ENCODE results near the gene SSTR5. TPM values are rescaled to one million over a fixed set of nuclear protein-coding genes. Genes with fewer than 3 reads are reported as not detected.

The SSTR5 gene
- total RNA-seq, 1 donor from 2014 or later, result not detected

- DNase-seq, result no peak
These were observed 34.1 kb downstream of the SSTR5 start for GRCh38 chr16:1106659-1107058.

DNA sequence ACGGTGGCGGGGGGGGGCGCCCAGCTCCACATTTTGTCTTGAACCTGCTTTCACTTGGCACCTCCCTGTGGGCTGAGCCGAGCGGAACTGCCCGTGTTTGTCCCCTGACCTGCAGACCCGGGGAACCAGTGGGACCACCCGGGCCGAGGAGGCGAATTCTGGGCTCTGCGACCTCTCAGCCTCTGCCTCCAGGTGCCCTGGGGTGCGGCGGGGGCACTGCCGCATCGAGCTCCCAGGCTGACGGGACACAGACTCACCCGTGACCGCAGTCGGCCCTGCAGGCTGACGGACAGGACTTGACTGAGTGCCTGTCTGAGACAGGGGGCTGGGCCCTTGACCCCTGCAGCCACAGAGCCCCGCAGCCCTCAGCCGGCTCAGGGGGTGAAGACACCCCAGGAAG is 34.6 kb downstream of the SSTR5 start:
- DNase-seq, result no peak

DNA sequence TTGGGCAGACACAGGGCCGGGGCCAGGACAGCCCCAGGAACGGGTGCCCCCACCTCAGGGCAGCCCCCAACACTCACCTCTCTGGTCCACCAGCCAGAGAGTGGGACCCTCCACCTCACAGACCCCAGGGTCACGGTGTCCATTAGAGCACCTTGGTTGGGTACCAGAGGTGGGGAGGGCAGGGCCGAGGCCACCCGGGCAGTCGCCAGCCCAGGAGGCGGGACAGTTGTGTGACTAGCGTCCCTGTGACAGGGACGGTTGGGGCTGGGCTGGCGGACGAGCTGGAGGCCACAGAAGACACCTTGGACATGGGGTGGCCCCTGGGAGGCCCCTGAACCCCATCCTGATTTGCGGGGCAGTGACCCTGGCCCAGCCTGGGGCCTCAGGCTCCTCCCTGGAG is 35.2 kb downstream of the SSTR5 start:
- DNase-seq, result no peak

DNA sequence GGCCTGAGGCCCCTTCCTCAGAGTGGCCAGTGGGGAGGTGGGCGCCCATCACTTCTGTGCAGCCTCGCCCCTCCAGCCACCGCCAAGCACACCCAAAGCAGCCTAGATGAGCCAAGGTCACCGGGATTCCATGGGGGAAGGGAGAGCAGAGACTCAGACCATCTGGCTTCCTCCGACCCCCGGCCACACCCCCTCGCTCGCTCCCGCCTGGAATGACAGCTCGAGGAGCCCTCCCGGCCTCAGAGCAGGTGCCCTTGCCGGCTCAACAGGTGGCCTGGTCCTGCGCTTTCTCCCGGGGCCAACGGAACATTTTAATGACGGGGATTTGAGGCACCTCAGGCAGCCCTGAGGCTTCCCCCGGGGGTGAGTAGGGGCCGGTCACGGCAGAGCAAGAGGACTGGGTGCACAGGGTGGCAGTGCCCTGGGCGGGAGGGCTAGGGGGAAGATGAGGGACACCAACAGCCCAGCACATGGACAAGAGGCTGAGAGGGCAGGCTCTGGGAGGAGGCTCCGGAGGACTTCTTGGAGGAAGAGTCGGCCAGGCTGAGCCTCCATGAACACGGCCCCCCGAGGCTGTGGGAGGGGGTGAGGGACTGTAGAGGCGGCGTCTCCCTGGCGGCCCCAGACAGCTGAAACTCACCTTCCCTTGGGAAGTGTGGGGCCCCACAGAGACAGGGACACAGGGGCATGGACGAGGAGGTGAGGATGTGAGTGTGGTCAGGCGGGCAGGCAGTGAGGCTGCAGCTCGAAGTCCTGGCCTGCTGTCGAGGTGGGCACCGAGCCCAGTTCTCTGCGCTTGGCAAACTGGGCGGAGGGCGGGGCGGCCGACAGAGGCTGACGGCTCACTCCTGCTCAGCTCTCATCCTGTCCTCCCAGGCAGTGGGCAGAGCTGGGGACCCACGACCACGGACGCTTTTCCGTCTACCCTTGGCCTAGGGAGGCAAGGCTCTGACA is 36.0 kb downstream of the SSTR5 start:
- no peak for DNase-seq

DNA sequence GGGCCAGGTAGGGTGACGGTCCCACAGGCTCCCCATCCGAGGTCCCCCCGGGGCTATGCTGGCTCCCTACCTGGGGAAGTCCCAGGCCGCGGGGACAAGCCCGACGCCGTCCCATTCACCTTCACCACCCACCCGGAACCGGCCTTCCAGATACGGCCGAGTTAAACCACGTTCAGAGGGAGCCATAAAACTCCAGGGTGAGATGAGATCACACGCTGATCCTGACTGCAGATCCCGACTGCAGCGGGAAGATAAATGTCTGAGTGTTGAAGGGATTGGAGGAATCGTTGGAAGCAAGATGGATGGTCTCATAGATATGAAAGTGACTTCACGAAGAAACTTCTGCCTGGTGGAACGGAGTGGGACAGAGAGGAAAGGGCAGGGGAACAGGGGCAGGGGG is 37.1 kb downstream of the SSTR5 start:
- DNase-seq, result no peak

DNA sequence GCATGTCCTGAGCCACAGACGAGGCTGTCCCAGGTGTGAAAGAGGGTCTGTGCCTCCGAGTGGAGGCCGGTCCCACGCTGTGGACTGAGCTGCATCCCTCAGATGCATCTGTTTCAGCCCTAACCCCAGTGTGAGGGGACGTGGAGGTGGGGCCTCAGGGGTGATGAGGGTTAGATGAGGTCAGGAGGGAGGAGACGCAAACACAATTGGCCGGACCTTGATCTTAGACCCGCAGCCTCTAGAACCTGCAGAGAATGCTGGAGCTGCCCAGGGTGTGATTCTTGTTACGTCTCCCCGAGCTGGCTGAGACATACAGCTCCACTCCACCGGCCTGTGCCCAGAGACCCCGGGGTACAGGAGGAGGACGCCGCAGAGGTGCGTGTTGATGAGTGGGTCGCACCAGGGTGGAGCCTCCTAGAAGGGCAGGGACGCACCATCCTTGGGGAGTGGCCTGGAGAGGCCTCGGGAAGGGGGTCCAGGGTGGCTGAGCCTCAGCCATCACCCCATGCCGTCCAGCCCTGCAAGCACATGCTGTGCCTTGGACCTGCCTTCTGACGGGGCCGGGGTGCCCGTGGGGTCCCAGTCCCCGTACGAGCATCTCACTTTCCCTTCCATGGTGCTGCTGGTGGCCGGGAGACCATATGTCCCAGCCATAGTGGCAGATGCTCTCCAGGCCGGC is 40.1 kb downstream of the SSTR5 start:
- DNase-seq, result no peak

GRCh38 chr16:1113489-1113888 is 40.9 kb downstream of the SSTR5 start:
- DNase-seq, result no peak

DNA sequence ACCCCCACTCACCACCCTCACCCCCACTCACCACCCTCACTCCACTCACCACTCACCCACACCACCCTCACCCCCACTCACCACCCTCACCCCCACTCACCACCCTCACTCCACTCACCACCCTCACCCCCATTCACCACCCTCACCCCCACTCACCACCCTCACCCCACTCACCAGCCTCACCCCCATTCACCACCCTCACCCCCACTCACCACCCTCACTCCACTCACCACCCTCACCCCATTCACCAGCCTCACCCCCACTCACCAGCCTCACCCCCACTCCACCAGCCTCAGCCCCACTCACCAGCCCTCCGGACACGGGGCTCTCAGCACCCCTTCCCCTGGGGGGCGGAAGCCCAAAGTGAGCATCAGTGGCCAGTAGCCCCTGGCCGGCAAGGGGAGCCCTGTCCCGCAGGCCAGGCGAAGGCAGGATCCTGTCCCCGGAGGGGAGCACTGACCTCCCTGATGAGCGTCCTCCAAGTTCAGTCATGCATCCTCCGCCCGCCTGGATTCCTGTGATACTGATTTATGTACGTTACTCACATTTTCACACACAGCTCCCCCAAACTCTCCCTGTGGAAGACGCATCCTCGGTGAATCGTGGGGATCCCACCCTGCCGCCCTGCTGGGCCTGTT is 41.5 kb downstream of the SSTR5 start:
- no peak for DNase-seq

DNA sequence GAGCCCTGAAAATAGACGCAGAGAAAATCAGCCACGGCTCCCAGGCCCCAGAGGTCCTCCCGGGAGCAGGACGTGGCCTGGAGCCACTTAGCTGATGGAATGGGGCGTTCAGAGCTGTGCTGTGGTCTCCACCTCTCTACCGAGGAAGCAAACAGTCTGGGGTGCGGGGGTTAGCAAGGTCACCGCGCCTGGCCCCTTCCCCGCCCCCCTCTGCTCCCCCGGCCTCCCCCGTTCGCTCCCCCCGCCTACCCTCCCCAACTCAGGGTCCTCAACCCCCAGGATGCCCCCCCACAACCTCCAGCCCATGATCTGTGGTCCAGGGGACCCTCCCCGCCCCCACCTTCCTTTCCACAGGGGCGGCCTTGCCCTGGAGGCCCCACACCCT is 44.1 kb downstream of the SSTR5 start:
- no peak for DNase-seq

GRCh38 chr16:1117176-1117900 is 44.8 kb downstream of the SSTR5 start:
- no peak for DNase-seq

- DNase-seq, result no peak
These were observed 45.4 kb downstream of the SSTR5 start for GRCh38 chr16:1117926-1118325.

DNA sequence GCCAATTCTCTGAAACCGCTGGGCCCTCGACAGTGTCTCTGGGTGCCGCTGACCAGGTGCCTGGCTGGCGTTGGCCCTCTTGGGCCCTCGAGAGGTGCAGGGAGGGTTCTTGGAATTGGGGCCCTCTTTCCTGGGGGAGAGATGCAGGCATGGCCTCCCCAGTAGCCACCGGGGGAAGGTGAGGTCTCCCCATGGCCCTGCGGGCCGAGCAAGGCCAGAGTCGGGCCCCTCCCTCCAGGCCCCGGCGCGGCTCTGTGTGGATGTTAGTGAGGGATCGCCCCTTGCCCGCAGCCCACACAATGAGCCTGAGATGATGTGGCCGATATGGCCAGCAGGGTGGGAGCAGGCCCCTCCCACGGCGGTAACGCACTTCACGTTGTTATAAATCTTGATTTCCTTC is 46.6 kb downstream of the SSTR5 start:
- no peak for DNase-seq

DNA sequence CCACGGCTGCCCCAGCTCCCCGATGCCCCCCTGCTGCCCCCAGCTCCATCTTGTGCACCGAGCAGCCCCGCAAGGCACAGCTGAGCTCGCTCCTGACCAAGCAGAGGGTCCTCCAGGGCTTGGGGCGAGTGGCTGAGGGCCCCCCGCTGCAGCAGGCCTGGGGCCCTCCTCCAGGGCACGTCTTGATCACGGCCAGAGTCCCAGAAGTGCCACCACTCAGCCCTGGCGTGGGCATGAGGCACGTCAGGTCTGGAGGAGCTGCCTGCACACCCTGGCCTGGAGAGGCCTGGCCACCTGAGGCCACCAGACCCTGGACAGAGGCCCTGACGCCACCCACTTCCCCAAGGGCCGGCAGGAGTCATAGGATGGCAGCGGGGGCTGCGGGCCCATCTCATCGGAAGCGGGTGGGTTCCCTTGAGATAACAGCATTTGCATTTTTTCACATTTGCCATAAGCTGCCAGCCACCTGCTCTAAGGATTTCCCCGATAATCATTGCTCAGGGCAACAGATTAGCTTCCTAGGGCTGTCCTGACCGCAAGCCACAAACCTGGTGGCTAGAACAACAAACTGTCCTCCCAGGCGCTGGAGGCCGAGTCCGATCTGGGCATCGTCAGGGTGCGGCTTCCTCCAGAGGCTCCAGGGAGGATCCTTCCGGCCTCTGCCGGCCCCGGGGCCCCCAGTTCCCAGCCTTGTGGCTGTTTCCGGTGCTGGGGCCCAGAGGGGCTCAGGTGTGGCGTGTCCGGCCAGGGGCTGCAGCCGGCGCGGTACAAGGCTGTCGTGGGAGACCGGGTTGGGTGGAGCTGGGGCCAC is 47.4 kb downstream of the SSTR5 start:
- DNase-seq, result no peak

DNA sequence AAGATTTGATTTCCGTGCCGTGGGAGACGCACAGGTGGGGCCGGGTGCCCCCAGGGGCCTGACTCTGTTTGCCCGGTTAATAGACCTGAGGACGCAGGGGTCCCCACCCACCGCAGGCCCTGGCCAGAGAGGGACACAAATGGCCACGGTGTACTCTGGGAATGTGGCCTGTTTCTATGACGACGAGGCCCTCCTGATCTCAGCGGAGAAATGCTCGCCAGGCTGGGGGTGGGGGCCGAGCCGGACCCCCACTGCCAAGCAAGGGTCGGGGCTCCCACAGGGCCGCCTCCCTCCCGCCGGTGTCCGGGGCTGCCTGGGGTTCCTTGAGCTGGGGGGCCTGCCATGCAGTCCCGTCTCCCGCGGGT is 48.0 kb downstream of the SSTR5 start:
- no peak for DNase-seq

DNA sequence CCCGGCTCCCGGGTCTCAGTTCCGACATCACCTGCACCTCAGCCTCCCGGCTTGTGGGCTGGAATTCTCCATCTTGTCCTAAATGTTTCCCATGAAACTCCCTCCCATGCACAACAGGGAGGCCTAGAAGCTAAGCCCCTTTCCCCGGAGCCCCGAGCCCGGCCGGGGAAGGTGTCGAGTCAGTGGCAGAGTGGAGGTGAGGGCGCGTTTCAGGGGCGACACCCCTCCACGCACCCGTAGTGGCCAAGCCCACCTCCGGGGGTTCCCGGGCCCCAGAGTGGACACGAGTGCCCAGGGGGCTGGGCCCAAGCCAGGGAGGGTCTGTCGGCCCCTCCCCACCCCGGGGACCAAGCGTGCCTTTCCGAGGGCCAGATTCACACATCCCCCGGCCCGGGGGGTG is 48.5 kb downstream of the SSTR5 start:
- no peak for DNase-seq

DNA sequence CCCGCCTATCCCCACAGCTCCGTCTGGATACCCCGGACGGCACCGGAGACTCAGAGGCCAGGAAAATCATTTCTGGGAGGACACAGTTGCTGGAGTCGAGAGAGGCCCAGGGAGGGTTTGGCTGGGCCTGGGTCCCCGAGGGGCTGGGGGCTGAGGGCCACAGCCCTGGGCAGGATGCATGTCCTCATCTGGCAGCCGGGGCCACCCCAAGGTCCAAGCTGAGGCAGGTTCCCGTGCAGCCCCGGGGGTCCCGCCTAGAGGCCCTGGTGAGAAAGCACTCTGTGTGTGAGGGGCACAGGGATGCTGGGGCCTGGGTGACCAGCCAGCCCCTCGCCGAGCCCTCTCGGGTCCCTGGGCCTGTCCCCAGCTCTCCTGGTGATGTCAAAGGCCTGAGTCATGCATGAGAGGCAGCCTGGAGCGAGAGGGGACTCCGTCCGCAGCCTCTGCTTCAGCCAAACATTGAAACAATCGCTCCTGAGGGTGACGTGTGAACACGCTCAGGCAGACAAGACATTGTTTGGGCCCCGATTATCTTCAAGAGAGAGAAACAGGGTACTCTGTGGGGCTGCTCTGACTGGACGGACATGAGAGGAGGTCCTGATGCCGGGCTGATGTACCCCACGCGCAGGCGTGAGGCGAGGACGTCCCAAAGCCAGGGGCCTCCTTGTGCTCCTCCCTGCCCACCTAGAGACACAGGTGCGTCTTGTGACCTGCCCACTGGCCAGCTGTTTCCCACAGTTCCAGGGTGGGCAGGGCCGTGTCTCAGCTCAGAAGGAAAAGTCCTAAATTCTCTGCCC is 49.3 kb downstream of the SSTR5 start:
- DNase-seq, result no peak

- DNase-seq, result no peak
These were observed 49.8 kb downstream of the SSTR5 start for GRCh38 chr16:1122398-1122765.

- no peak for DNase-seq
These were observed 51.1 kb downstream of the SSTR5 start for GRCh38 chr16:1123525-1124230.

DNA sequence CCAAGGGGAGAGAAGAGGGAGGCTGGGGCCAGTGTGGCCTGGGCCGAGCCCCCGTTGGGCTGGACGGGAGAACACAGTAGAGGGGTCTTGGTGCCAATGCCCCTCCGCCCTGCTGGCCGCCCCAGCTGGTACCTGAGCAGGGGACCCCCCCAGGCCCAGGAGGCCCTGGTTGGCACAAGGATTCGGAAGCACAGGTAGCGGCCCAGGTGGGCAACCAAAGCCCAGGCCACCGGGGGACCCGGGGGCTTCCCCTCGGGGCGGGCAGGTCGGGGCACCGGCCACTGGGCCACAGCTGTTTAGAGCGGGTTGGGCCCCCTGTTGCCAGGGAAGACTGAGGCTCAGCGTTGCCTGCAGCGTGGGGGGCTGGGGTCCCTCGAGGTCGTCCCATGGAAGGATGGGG is 51.7 kb downstream of the SSTR5 start:
- DNase-seq, result no peak

DNA sequence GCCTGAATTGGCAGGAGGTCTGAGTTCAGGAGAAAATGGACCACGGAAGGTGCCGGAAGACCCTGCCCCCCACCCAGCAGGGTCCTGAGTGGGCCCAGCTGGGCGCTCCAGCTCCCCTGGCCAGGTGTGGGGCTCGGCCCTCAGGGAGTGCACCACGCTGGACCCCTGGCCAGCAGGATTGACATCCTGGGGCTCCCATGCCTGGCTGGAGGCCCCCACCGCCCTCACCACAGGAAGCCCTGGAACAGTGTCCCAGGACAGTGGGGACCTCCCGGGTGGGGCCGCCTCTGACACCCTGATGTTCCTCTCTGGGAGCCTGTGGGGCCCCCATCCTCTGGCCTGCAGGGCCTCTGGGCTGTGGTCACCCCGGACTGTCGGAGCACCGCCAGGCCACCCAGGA is 52.2 kb downstream of the SSTR5 start:
- DNase-seq, result no peak
